GM19193 (cell line): ENCODE data around the gene AGBL4.

Source experiments
- POLR2A ChIP-seq: IDR thresholded peaks from 4 replicates; pipeline ENCODE4 v1.6.1; 2011; ENCODE audit not compliant: insufficient read depth, insufficient read length; ENCODE audit errors: extremely low read depth

The AGBL4 gene

GRCh38 chr1:48675251-48675650, 1348.5 kb downstream of the AGBL4 start:
- no peak for TF ChIP-seq POLR2A

- TF ChIP-seq POLR2A: no peak
Measured at GRCh38 chr1:48674641-48675040, 1349.1 kb downstream of the AGBL4 start.

GRCh38 chr1:48673332-48674105, 1350.2 kb downstream of the AGBL4 start:
- no peak for TF ChIP-seq POLR2A

- TF ChIP-seq POLR2A: no peak
Measured at GRCh38 chr1:48671578-48671977, 1352.2 kb downstream of the AGBL4 start.

- no peak for TF ChIP-seq POLR2A
Measured at GRCh38 chr1:48670234-48671020, 1353.3 kb downstream of the AGBL4 start.

- no peak for TF ChIP-seq POLR2A
Measured at GRCh38 chr1:48668339-48668738, 1355.4 kb downstream of the AGBL4 start.

- TF ChIP-seq POLR2A: no peak
Measured at GRCh38 chr1:48667782-48668181, 1356.0 kb downstream of the AGBL4 start.

GRCh38 chr1:48665708-48666407, 1357.9 kb downstream of the AGBL4 start:
- no peak for TF ChIP-seq POLR2A

- TF ChIP-seq POLR2A: no peak
Measured at GRCh38 chr1:48661726-48662463, 1361.9 kb downstream of the AGBL4 start.

- no peak for TF ChIP-seq POLR2A
Measured at GRCh38 chr1:48659801-48660200, 1364.0 kb downstream of the AGBL4 start.

GRCh38 chr1:48657413-48657812, 1366.3 kb downstream of the AGBL4 start:
- no peak for TF ChIP-seq POLR2A

- TF ChIP-seq POLR2A: no peak
Measured at GRCh38 chr1:48654606-48655210, 1369.0 kb downstream of the AGBL4 start.

- no peak for TF ChIP-seq POLR2A
Measured at GRCh38 chr1:48652334-48652733, 1371.4 kb downstream of the AGBL4 start.

GRCh38 chr1:48649880-48650279, 1373.9 kb downstream of the AGBL4 start:
- no peak for TF ChIP-seq POLR2A
